CD4-positive, alpha-beta T cell treated with Interleukin-21 for 1 hour (primary cell): ENCODE results near the gene LPGAT1.
"Not testable (repeated sequence)": the region's sequence is repeated elsewhere in the genome, so short reads cannot be mapped to it uniquely, and the experiment has no call there.

Source experiments
- DNase-seq: peaks from one replicate; pipeline ENCODE4 v3.0.0-alpha.2; 2020

LPGAT1 gene

DNA sequence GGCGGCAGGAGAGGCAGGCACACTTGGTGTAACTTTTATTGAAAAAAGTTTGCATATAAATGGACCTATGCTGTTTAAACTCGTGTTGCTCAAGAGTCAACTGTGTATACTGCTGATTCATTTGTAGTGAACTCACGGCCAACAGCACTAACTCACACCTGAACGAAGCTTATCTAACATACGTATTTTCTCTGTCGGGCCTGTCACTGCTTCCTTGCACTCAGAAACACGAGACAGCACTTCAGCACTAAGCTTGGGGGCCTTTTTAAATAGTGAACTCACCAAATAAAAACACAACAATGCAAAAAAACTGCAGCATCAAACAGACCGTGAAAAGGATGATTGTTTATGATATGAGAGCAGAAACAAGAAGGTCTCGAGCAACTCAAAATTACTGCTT is 96.2 kb downstream of the LPGAT1 start:
- no peak for DNase-seq

DNA sequence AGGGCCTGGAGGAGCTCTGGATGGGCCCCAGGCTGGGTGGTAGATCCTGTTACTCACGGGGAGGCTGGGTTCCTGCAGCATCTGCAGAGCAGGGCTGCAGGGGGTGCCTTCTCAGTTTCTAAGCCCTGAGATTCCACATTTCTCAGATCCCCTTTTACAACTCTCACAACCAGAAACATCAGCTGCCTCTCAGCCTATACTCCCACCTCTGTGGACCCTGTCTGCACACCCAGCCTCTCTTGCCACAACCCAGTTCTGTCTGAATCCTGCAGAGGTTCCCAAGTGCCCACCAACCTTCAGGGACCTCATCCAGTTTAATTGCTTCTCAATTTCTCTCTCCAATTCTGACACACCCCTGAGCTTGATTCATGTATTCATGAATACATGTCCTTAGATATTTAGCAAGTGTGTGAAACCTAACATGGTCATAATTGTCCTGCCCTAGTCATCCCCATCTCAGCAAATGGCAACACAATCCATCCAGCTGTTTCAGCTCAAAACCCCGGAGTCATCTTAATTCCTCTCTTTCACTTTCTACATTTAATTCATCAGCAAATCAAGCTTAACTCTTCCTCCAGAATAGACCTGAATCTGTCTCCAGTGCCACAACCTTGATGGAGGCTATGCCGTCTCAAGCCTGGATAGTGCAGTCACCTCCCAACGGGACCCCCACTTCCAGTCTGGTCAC is 98.1 kb downstream of the LPGAT1 start:
- no peak for DNase-seq

DNA sequence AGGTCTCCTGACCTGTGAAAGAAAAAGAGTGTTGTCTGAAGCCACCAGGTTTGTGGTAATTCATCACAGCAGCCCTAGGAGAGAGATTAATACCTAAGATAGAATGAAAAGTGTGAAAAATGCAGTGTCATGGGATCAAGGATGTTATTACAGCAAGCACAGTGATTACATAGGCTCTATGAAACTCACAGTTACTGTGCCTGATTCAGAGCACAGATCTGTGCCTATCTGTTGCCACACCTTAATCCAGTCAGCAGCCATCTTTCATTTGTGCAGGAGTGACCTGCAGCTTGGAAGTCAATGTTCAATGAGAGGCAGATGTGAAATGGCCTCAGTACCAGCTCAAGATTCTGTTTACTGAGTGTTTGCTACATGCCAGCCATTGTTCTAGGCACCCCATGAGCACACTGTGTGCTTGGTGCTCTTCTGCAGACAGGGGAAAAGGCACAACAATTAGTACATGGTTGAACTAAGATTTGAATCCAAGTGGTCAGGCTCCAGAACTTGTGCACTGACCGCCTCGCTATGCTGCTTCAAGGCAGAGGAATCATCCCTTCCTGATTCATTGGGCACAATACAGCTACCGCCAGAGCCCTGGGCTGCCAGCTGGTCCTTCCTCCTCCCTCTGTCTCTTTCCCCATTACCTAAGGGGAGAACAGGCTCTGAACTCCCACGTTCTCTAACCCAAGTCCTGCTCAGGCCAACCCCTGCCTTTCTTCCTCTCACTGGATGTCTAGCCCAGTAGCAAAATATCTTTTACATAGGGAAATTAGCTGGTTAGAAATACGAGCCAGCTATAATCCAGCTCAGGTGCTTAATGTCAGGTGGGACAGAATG is 98.9 kb downstream of the LPGAT1 start:
- DNase-seq = no peak

DNA sequence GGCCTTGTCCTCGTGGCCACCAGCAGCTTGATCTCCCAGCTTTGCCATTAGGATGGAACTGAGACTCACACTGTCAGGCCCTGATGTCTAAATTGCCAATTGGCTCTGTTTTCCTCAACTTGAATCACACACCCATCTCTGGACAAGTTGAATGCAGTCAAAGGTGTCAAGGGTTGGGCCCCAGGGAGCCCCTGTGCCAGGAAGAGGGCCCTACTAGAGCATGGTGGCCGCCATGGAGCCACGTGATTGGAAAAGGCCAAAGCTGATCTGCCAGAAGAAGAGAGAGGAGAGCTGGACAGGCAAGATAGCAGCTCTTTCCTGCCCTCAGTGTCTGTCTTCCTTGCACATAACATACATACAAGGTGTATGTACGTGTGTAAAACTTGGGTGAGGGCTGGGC is 100.2 kb downstream of the LPGAT1 start:
- DNase-seq = no peak

DNA sequence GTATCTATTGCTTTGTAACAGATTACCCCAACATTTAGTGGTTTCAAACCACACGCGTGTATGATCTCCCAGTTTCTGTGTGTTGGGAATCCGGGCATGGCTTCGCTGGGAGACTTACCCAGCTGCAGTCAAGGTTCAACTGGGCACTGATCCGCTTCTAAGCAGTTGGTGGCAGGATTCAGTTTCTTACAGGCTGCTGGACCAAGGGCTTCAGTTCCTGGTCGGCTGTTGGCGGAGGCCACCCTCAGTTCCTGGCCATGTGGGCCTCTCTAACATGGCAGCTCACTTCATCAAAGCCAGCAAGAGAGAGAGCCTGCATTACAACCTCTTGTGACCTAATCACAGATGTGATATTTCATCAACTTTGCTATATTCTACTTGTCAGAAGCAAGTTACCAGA is 101.3 kb downstream of the LPGAT1 start:
- no peak for DNase-seq

DNA sequence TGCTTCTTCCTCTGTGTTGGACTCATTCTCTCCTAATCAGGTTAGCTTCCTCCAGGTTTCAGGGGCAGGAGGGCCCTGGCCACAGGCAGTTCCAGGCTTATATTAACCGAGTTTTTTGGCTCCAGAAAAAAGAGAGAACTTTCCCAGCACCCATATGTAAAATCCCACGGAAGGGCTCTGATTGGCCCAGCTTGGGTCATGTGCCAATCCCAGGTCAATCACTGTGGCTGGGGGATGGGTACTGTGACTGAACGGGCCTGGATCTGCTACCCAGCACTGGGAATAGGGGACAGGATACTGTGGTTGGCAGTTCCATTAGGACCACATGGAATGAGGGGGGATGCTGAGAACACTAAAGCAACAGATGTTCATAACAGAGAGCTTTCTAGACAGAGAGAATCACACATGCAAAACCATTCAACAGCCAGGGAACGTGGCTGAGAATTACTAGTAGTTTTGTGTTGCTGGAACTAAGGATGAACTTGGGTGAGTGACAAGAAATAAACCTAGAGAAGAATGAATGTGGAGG is 104.0 kb downstream of the LPGAT1 start:
- DNase-seq = no peak

DNA sequence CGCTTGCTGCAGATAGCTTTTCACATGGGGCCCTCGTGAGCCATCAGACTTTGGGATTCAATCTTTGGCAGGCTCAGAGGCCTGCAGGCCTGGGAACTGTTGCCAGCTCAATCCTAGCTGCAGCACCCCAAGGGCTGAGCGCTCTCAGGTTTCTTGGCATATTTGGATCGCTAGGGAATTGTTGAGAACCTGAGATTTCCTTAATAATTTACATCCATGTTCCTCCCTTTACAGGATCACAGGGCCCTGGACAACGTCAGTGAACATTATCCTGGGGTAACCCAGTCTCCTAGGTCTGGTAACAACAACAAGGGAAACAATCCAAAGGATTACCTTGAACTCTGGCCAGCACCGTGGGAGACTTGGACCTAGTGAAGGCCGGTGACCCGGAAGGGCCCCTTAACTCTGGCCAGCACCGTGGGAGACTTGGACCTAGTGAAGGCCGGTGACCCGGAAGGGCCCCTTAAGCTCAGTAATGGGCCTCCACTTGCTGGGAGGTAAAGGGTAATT is 105.8 kb downstream of the LPGAT1 start:
- no peak for DNase-seq

DNA sequence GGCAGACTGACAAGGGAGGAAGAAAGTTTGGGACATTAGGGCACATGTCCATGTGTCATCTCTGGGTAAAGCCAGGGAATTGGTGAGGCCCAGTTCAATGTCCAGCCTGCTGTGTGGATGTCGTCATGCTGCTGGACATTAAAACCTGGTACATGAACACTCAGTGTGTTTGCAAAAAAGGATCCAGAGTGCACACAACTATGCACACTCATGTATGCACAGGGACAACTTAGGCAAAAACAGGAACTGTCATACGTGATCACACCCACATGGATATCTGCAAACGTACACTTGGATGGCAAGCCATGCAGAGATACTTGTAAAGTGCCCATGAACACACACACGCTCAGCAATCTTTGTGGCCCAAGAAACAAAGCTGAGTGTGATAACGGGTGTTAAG is 107.3 kb downstream of the LPGAT1 start:
- DNase-seq = no peak

DNA sequence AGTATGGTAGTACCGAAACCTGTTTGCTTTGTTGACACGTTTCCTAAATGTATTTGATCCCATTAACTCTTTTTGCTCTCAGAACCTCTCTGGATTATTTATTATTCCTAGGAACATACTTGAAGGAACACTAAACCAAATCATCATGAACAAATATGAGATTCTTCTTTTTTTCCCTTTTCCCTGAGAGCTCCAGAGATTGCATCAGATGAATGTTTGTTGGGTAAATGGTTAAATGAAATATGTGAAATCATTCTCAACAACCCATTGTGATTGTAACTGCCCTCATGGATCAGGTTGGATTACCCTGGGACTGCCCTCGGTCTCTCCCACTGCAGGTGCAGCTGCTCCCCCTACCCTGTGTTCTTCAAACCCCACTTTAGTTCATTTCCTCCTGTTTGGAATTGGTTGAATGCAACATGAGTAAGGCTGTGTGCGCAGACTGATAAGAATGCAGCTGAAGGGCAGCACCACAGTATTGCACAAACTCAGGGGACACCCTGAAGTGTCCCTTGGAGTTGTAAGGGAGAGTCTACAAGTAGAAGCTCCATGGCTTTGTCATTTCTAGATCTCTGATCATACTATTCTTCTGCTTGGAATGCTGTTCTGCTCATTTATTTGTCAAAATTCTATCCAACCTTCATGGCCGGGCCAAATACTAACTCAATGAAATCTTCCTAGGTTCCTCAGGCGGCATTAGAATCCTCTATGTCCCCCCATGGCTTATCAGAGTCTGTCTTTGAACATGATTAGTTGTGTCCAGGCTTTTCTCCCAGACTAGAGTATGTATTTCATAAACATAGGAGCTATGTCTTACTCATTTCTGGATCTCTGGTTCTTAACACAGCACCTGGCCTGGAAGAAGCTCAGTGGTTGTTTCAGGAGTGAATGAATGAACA is 108.0 kb downstream of the LPGAT1 start:
- no peak for DNase-seq

DNA sequence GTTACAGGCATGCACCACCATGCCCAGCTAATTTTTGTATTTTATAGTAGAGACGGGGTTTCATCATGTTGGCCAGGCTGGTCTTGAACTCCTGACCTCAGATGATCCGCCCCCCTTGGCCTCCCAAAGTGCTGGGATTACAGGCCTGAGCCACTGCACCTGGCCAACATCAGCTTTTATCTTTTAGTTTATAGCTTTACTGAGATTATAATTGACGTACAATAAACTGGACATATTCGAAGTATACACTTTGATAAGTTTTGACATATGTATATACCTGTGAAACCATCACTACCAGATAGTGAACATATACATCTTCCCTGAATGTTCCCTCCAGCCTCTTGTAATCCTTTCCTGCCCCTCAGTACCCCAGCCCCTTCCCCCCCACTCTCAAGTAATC is 114.0 kb downstream of the LPGAT1 start:
- DNase-seq = not testable (repeated sequence)

DNA sequence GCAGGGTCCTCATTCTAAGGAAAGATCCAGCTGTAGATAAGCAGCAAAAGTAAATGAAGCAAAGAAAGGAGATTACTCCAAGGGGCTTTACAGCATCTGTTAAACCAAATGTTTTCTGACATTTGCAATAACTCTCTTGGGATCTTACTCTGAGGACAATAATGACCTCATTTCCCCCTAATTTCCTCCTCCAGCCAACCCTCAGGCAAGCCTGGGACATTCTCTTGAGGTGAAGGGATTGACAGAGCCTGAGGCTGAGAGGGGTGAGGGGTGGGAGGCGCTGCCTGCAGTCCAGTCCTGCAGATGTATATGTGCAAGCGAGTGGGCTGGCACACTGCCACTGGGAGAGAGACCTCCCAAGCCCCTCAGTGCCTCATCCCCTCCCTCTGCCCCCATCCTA is 114.6 kb downstream of the LPGAT1 start:
- no peak for DNase-seq

DNA sequence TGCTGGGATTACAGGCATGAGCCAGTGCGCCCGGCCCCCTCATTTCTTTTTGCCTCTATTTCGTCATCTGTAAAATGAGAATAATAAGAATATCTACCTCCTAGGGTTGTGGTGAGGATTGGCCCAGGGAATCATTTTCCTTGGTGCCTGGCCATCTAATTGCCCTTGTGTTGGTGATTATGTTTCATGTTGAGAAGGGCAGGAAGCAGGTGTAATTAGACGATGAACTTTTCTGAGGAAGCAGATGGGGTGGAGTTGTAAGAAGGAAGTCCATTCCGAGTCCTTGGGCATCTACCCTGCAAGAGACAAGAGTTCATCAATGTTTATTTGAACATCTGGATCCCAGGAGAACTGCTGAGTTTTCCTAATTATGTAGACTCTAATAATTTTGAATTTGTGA is 116.4 kb downstream of the LPGAT1 start:
- DNase-seq = no peak

DNA sequence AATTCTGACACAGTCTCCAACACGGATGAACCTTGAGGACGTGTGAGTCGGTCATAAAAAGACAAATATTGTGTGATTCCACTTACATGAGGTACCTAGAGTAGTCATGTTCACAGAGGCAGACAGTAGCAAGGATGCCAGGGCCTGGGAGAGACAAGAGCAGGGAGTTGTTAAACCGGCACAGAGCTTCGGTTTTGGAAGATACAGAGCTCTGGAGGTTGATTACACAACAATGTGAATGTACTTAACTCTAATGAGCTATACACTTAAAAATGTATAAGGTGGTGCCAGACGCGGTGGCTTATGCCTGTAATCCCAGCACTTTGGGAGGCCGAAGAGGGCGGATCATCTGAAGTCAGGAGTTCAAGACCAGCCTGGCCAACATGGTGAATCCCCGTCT is 117.3 kb downstream of the LPGAT1 start:
- no peak for DNase-seq

DNA sequence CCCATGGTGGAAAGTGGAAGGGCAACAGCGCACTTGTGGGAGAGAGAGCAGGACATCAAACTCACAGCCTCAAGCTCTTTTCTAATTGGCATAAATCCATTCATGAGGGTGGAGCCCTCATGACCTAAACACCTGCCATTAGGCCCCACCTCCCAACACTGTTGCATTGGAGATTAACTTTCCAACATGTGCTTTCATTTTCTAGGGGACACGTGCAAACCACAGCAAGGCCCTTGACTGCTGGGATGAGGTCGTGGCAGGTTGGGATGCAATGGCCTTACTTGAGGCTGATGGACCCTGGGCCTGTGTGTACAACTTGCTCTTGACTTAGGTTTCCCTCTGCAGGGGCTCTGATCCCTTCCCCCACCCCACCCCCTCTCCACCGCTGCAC is 119.3 kb downstream of the LPGAT1 start:
- no peak for DNase-seq

DNA sequence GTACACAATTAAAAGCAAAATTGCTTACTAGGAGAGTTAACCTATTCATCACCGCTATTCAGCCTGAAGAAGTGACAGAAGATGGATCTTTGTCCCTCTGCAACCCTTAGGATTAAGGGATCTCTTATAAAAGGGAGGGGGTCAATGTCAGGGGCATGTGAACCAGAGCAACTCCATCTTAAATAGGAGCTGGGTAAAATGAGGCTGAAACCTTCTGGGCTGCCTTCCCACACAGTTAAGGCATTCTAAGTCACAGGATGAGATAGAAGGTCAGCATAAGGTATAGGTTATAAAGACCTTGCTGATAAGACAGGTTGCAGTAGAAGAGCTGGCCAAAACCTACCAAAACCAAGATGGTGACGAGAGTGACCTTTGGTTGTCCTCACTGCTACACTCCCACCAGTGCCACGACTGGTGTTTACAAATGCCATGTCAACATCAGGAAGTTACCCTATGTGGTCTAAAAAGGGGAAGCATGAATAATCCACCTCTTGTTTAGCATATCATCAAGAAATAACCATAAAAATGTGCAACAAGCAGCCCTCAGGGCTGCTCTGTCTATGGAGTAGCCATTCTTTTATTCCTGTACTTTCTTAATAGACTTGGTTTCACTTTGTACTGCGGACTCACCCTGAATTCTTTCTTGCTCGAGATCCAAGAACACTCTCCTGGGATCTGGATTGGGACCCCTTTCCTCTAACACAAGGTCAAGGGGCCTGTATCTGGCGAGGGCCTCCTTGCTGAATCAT is 119.8 kb downstream of the LPGAT1 start:
- no peak for DNase-seq

DNA sequence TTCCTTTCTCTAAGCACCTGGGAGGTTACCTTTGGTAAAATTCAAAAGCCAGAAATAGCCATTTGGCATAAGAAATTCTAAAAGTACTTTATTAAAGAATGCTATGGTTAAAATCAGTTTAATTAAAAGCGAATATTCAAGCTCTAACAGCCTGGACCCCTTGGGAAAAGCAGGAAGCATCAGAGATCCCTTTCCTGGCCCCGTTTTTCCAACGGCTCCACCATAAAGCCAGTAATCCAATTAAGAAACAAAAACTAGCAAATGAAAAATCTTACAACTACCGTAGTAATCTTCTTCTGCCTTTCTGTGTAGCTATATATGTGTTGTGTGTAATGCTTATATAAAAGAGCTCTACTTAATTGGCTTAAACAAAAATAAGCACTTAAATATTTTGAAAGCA is 121.6 kb downstream of the LPGAT1 start:
- no peak for DNase-seq

DNA sequence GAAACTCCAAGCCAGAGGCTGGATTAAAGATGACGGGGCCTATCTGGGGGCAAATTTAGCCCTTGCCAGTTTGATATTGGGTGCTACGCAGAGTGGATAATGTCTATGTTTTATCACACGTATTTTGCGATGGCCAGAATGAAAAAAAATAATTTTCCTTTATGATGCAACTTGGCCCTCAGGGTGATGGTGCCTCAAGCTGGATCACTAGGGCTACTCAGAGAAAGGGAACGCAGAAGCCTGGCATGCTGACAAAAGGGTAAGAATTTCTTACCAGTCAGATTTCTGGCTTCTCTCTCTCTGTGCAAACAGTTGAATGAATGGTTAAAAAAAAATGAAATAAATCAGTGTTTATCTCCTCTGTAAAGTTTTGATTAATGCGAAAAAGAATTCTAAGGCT is 122.6 kb downstream of the LPGAT1 start:
- DNase-seq = no peak

DNA sequence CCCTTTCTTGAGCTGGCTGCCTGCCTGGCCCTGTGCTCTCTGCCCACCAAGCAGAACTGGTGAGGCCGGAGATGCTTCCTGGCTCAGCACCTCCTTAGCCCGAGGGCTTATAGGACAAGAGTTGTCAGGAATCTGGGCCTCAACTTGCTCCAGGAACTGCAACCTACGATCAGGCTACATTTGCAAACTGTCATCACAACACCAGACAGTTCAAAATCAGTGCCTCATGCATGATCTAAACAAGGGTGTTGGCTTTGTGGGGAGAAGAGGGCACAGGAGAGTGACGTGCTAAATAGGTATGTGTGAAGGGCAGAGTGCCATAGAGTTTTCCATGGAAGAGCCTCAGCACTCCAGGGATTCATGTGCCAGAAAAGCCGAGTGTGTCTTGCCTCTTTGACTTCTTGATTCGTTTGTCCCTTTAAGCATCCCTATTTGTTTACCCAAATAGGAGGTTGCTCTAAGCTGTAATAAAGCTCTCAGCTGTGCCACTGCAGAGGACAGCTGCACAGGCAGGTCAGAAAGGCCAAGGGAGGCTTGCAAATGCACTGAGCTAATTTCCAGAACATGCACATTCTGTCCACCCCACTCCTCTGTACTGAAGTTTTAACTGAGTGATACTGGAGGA is 125.0 kb downstream of the LPGAT1 start:
- DNase-seq = no peak

DNA sequence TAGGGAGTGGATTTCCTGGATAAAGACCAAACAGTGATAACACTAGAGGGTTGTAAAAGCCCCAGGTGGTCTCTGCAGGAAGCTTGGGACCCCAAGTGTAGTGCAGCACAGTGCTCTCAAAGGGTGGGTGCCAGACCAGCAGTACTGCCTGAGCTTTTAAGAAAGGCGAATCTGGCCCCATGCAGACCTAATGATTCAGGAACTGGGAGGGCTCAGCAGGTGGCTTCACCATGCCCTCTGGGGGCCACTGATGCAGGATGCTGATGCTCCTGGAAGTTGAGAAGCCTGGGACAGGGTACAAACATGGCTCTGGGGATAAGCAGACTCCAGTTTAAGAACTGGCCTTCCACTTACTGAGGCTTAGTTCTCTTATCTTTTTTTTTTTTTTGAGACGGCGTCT is 126.0 kb downstream of the LPGAT1 start:
- no peak for DNase-seq

DNA sequence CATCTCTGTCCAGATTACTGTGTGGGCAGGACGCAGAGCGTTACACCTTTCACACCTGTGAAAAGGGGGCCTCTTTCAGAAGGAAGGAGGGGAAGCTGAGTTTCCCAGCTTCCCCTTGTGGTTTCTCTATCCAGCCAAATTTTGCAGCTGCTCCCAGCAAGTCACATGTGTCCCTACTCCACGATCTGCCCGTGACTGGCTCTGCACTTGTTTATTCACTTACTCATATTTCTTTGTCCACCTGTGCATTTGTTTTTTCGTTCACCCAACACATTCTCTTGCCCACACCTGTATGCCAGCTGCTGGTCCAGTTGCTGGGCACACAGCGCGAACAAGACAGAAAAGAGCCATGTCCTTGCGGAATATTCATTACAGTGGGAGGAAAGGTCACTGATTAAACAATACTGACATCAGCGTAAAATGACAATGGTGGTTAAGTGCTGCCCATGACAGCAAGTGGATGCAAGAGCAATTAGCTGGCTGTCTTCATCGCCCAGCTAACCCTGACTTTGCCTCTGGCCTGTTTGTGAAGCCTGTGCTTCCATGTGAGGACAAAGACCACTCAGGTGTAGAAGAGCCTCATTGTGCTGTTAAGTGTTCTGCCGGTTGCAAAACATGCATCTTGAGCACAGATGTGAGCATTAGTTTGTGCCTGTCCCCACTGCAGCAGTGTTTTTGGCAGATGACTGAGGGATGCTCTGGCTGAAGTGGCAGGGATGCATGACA is 126.6 kb downstream of the LPGAT1 start:
- no peak for DNase-seq

DNA sequence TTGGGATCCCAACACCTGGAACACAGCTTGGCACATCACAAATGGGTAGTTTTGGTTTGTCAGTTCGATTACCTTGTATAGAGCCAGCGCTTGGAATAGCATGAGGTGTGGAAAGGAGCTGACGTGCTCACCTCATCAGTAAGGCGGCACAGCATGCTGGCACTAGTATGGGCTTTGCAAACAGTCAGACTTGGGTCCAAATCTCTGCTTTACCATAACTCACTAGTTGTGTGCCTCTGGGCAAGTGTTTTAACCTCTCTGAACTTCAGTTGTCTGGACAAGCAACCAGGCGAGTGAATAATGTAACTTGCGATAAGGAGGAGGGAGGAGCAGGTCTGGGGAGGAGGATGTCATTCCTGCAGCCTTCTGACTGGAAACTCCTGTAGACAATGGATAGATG is 128.8 kb downstream of the LPGAT1 start:
- no peak for DNase-seq
